ENCODE measurements around the gene NTRK2.

NTRK2 gene

DNA sequence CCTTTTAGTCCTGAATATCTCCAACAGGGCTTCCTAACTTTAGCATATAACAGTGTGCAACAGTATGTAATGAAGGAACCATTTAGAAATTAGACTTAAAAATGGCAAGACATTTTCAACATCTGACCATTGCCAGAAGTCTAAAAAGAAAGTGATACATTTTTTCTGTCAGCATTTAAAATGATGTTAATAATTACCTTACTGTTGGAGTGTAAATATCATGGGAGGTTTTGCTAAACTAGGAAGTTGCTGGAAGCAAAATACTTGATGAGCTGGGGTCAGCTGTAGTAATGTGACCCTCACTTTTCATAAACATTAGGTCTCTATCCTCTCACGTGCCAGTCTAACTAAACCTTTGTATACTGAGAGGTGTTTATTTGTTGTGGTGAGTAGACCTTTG lies 68.8 kb downstream of the NTRK2 start:
- H3K9me3 Mint-ChIP-seq (ENCODE audit: low read depth) = no peaks in the 10 kb centered on the region
- H3K4me1 Mint-ChIP-seq (ENCODE audit: low read depth) = no peaks in the 10 kb centered on the region
- H3K36me3 Mint-ChIP-seq = no peaks in the 10 kb centered on the region
- no peak overlapping the region for H3K27ac Mint-ChIP-seq
- H3K27me3 Mint-ChIP-seq = peaks cover 2% of the 10 kb centered on the region
- H3K4me3 Mint-ChIP-seq = no peak overlapping the region

GRCh38 chr9:84742261-84742660 lies 72.7 kb downstream of the NTRK2 start:
- H3K36me3 Mint-ChIP-seq = no peaks in the 10 kb centered on the region

DNA sequence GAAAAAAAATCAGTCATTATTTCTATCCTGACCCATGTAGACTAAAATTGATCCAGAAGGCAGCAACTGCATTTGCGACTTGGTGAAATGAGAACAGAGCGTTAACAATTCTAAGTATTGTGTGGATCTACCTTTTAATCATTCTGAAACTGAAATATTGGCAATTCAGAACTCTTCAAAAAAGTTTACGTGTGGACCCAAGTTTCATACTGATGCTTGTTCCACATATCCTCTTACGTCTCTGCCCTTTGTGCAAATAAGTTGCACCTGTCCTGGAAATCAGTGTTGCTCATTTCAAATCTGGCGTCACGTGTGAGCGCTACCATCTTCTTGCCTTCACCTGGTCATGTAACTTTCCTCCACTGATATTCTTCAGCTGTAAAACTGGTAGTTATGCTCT lies 74.7 kb downstream of the NTRK2 start:
- Mint-ChIP-seq H3K4me3 (no peak overlapping the region), H3K36me3 (no peaks in the 10 kb centered on the region), H3K4me1 (ENCODE audit: low read depth) (no peaks in the 10 kb centered on the region), H3K27me3 (no peaks in the 10 kb centered on the region), H3K9me3 (ENCODE audit: low read depth) (no peaks in the 10 kb centered on the region), H3K27ac (no peak overlapping the region)

More at GRCh38 chr9:84742261-84742660, 72.7 kb downstream of the NTRK2 start:
- H3K27me3 Mint-ChIP-seq = peaks cover 2% of the 10 kb centered on the region
- H3K4me3 Mint-ChIP-seq = no peak overlapping the region
- H3K4me1 Mint-ChIP-seq (ENCODE audit: low read depth) = no peaks in the 10 kb centered on the region
- no peaks in the 10 kb centered on the region for H3K9me3 Mint-ChIP-seq (ENCODE audit: low read depth)
- no peak overlapping the region for H3K27ac Mint-ChIP-seq

DNA sequence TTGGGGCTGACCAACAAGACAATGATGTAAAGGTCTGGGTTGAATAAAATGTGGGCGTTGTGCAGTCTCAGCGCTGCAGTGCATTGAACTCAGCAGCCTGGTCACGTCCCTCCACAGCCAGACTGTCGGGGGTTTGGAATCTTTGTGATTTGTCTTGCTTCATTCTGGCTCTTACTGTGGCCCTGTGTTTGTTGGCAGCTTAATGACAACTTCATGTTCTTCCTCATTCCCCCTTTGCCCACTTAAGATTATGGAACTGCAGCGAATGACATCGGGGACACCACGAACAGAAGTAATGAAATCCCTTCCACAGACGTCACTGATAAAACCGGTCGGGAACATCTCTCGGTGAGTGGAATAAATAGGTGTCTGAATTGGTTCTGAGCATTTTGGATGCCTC lies 75.2 kb downstream of the NTRK2 start:
- Mint-ChIP-seq H3K4me3 (no peak overlapping the region), H3K9me3 (ENCODE audit: low read depth) (no peaks in the 10 kb centered on the region), H3K4me1 (ENCODE audit: low read depth) (no peaks in the 10 kb centered on the region), H3K36me3 (no peaks in the 10 kb centered on the region), H3K27ac (no peak overlapping the region), H3K27me3 (no peaks in the 10 kb centered on the region)

GRCh38 chr9:84748112-84748511 lies 78.6 kb downstream of the NTRK2 start:
- no peaks in the 10 kb centered on the region for H3K36me3 Mint-ChIP-seq
- no peaks in the 10 kb centered on the region for H3K9me3 Mint-ChIP-seq (ENCODE audit: low read depth)
- no peak overlapping the region for H3K4me3 Mint-ChIP-seq
- H3K4me1 Mint-ChIP-seq (ENCODE audit: low read depth) = no peaks in the 10 kb centered on the region
- H3K27ac Mint-ChIP-seq = no peak overlapping the region
- no peaks in the 10 kb centered on the region for H3K27me3 Mint-ChIP-seq

DNA sequence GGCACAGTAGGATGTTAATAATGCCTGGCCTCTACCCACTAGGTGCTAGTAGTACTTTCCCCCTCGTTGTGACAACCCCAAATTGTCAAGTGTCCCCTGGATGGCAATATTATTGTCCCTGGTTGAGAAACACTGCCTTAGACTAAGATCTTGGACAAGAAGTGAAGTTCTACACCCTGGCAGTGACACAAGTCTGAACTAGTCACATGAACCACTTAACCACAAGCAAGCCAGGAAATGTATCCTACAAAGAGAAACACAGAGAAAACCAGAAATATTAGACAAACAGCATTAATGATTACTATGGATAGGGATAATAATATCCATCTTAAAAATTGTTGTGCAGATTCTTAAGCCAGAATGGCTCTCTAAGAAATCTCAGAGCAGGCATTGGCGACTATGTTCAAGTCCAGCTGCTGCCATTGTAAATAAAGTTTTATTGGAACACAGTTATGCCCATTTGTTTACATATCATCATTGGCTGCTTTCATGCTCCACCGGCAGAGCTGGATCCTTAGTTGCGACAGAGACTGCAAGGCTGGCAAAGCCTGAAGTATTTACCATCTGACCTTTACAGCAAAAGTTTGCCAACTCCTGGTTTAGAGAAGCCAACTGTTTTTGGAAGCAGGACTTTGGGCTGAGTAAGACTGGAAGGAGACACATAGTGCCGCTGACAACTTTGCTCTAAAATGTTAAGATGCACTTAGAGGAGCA lies 80.8 kb downstream of the NTRK2 start:
- H3K4me3 Mint-ChIP-seq = no peak overlapping the region
- no peaks in the 10 kb centered on the region for H3K36me3 Mint-ChIP-seq

GRCh38 chr9:84751921-84752320 lies 82.4 kb downstream of the NTRK2 start:
- H3K9me3 Mint-ChIP-seq (ENCODE audit: low read depth) = no peaks in the 10 kb centered on the region
- H3K4me3 Mint-ChIP-seq = no peak overlapping the region
- peaks cover 2% of the 10 kb centered on the region for H3K27me3 Mint-ChIP-seq
- no peak overlapping the region for H3K27ac Mint-ChIP-seq
- H3K36me3 Mint-ChIP-seq = no peaks in the 10 kb centered on the region
- no peaks in the 10 kb centered on the region for H3K4me1 Mint-ChIP-seq (ENCODE audit: low read depth)

More for the DNA sequence above, 80.8 kb downstream of the NTRK2 start:
- H3K4me1 Mint-ChIP-seq (ENCODE audit: low read depth) = no peaks in the 10 kb centered on the region
- H3K9me3 Mint-ChIP-seq (ENCODE audit: low read depth) = no peaks in the 10 kb centered on the region
- H3K27ac Mint-ChIP-seq = no peak overlapping the region
- no peaks in the 10 kb centered on the region for H3K27me3 Mint-ChIP-seq

GRCh38 chr9:84754461-84754860 lies 84.9 kb downstream of the NTRK2 start:
- Mint-ChIP-seq H3K27ac (no peak overlapping the region), H3K4me3 (no peak overlapping the region), H3K4me1 (ENCODE audit: low read depth) (no peaks in the 10 kb centered on the region), H3K9me3 (ENCODE audit: low read depth) (no peaks in the 10 kb centered on the region), H3K36me3 (no peaks in the 10 kb centered on the region), H3K27me3 (peaks cover 3% of the 10 kb centered on the region)

GRCh38 chr9:84754881-84755280 lies 85.4 kb downstream of the NTRK2 start:
- no peak overlapping the region for H3K4me3 Mint-ChIP-seq
- no peaks in the 10 kb centered on the region for H3K4me1 Mint-ChIP-seq (ENCODE audit: low read depth)
- H3K27ac Mint-ChIP-seq = no peak overlapping the region
- H3K9me3 Mint-ChIP-seq (ENCODE audit: low read depth) = no peaks in the 10 kb centered on the region
- H3K36me3 Mint-ChIP-seq = no peaks in the 10 kb centered on the region
- H3K27me3 Mint-ChIP-seq = peaks cover 3% of the 10 kb centered on the region

GRCh38 chr9:84755380-84755779 lies 85.9 kb downstream of the NTRK2 start:
- Mint-ChIP-seq H3K4me3 (no peak overlapping the region), H3K36me3 (no peaks in the 10 kb centered on the region), H3K9me3 (ENCODE audit: low read depth) (no peaks in the 10 kb centered on the region), H3K4me1 (ENCODE audit: low read depth) (no peaks in the 10 kb centered on the region), H3K27ac (peak overlapping the region; percentile 18), H3K27me3 (peaks cover 3% of the 10 kb centered on the region)

GRCh38 chr9:84756171-84756570 lies 86.6 kb downstream of the NTRK2 start:
- H3K36me3 Mint-ChIP-seq = no peaks in the 10 kb centered on the region
- peaks cover 3% of the 10 kb centered on the region for H3K27me3 Mint-ChIP-seq
- H3K9me3 Mint-ChIP-seq (ENCODE audit: low read depth) = no peaks in the 10 kb centered on the region
- H3K27ac Mint-ChIP-seq = no peak overlapping the region
- no peaks in the 10 kb centered on the region for H3K4me1 Mint-ChIP-seq (ENCODE audit: low read depth)
- H3K4me3 Mint-ChIP-seq = no peak overlapping the region

DNA sequence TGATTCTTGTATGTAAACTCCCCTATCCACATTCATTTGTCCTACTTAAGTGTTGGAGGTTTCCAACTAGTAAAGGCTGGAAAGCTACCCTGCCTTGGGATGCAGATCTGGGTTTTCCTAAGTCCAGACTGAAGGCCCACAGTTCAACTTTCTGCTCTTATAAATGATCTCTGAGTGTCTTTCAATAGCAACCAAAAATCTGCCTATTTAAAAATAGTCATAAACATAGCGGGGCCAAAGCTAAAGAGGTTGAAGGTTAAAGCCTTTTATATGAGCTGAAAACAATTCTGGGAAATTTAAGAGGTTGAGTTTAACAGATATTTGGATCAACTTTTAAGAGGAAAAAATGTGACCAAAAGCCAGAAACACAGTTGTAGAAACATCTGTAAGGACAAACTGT lies 87.2 kb downstream of the NTRK2 start:
- peaks cover 3% of the 10 kb centered on the region for H3K27me3 Mint-ChIP-seq
- H3K4me3 Mint-ChIP-seq = no peak overlapping the region
- no peak overlapping the region for H3K27ac Mint-ChIP-seq
- H3K36me3 Mint-ChIP-seq = no peaks in the 10 kb centered on the region
- H3K9me3 Mint-ChIP-seq (ENCODE audit: low read depth) = no peaks in the 10 kb centered on the region
- H3K4me1 Mint-ChIP-seq (ENCODE audit: low read depth) = no peaks in the 10 kb centered on the region

- peaks cover 15% of the 10 kb centered on the region for H3K27me3 Mint-ChIP-seq
- peaks cover 4% of the 10 kb centered on the region for H3K9me3 Mint-ChIP-seq (ENCODE audit: low read depth)
- H3K27ac Mint-ChIP-seq = no peak overlapping the region
- no peaks in the 10 kb centered on the region for H3K4me1 Mint-ChIP-seq (ENCODE audit: low read depth)
- H3K36me3 Mint-ChIP-seq = no peaks in the 10 kb centered on the region
- no peak overlapping the region for H3K4me3 Mint-ChIP-seq
These were observed 89.3 kb downstream of the NTRK2 start for GRCh38 chr9:84758817-84759216.

DNA sequence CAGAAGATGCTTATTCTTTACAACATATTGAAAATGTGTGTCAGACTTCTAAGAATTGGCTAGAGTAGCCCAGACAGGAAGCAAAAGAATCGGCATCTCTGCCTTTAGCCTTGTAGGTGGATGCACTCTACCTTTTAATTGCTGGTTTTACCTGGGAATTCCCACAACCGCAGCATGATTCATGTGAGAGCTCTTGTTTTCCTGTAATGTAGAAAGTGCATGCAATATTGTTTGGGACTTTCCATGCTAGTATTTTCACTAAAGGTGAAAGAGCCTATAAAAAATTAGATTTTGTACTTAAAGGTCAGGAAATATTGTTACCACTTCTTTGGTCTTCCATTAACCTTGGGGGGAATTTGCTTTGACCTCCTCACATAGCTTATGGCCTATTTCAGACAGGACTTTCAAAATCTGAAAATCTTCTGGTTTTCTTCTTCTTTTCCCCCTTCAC lies 89.8 kb downstream of the NTRK2 start:
- no peaks in the 10 kb centered on the region for H3K4me1 Mint-ChIP-seq (ENCODE audit: low read depth)
- H3K4me3 Mint-ChIP-seq = no peak overlapping the region
- peaks cover 4% of the 10 kb centered on the region for H3K9me3 Mint-ChIP-seq (ENCODE audit: low read depth)
- peaks cover 15% of the 10 kb centered on the region for H3K27me3 Mint-ChIP-seq
- no peaks in the 10 kb centered on the region for H3K36me3 Mint-ChIP-seq
- H3K27ac Mint-ChIP-seq = no peak overlapping the region

- peaks cover 4% of the 10 kb centered on the region for H3K9me3 Mint-ChIP-seq (ENCODE audit: low read depth)
- H3K4me3 Mint-ChIP-seq = no peak overlapping the region
- no peak overlapping the region for H3K27ac Mint-ChIP-seq
- H3K27me3 Mint-ChIP-seq = peaks cover 15% of the 10 kb centered on the region
- no peaks in the 10 kb centered on the region for H3K36me3 Mint-ChIP-seq
- H3K4me1 Mint-ChIP-seq (ENCODE audit: low read depth) = no peaks in the 10 kb centered on the region
These were observed 90.3 kb downstream of the NTRK2 start for GRCh38 chr9:84759804-84760203.

- Mint-ChIP-seq H3K27me3 (peaks cover 15% of the 10 kb centered on the region), H3K4me3 (no peak overlapping the region)
These were observed 91.7 kb downstream of the NTRK2 start for GRCh38 chr9:84761137-84761808.

More at GRCh38 chr9:84761137-84761808, 91.7 kb downstream of the NTRK2 start:
- no peak overlapping the region for H3K27ac Mint-ChIP-seq
- peaks cover 4% of the 10 kb centered on the region for H3K9me3 Mint-ChIP-seq (ENCODE audit: low read depth)
- H3K36me3 Mint-ChIP-seq = no peaks in the 10 kb centered on the region
- H3K4me1 Mint-ChIP-seq (ENCODE audit: low read depth) = no peaks in the 10 kb centered on the region
